HepG2 (cell line): ENCODE data around the gene TXNDC16.

ENCODE experiments used
- AGO2 ChIP-seq: fragments of 200-400 bp; formaldehyde crosslinking; optimal IDR thresholded peaks from 2 replicates; pipeline ENCODE3; 2017; ENCODE audit warnings: mild to moderate bottlenecking, low read depth, low read length, moderate library complexity
- BRCA1 ChIP-seq: sonication (generic); formaldehyde crosslinking; IDR thresholded peaks from 2 replicates; pipeline ENCODE4 v1.4.0; 2020; ENCODE audit warnings: missing genetic modification reagents
- GATAD2A ChIP-seq: IDR thresholded peaks from 2 replicates; pipeline ENCODE4 v1.6.1; 2016
- MYC ChIP-seq: sonication (generic); formaldehyde crosslinking; IDR thresholded peaks from 2 replicates; pipeline ENCODE4 v1.9.0; 2021; ENCODE audit warnings: missing genetic modification reagents, borderline replicate concordance
- NFIC ChIP-seq: IDR thresholded peaks from 2 replicates; pipeline ENCODE4 v1.6.1; 2012; ENCODE audit warnings: mild to moderate bottlenecking, low read length, inconsistent platforms
- SMAD1 ChIP-seq: sonication (generic); formaldehyde crosslinking; IDR thresholded peaks from 2 replicates; pipeline ENCODE4 v1.4.0; 2020; ENCODE audit warnings: missing genetic modification reagents, low read depth, mild to moderate bottlenecking, borderline replicate concordance
- TCF7L2 ChIP-seq: IDR thresholded peaks from 2 replicates; pipeline ENCODE4 v1.6.1; 2011; ENCODE audit warnings: mild to moderate bottlenecking, low read depth, low read length, moderate library complexity
- ZFP36 ChIP-seq: fragments of 150-350 bp; IDR thresholded peaks from 2 replicates; pipeline ENCODE4 v1.6.1; 2018; ENCODE audit warnings: borderline replicate concordance, low read length, low read depth; ENCODE audit not compliant: partially characterized antibody
- ZFP36L1 ChIP-seq: sonication (generic); formaldehyde crosslinking; IDR thresholded peaks from 2 replicates; pipeline ENCODE4 v1.8.0; 2022; ENCODE audit warnings: mild to moderate bottlenecking, missing genetic modification reagents, moderate library complexity
- TF ChIP-seq, protein P1 (sequence below): sonication (generic); formaldehyde crosslinking; IDR thresholded peaks from 2 replicates; pipeline ENCODE4 v1.5.0; 2020; ENCODE audit warnings: mild to moderate bottlenecking, missing genetic modification reagents, moderate library complexity

GRCh38 chr14:52558688-52559087 lies 6.4 kb upstream of the TXNDC16 start:
- no peak for TF ChIP-seq TCF7L2
- no peak for TF ChIP-seq AGO2
- TF ChIP-seq MYC (CRISPR knock-in tag) = no peak
- TF ChIP-seq, protein P1, sequence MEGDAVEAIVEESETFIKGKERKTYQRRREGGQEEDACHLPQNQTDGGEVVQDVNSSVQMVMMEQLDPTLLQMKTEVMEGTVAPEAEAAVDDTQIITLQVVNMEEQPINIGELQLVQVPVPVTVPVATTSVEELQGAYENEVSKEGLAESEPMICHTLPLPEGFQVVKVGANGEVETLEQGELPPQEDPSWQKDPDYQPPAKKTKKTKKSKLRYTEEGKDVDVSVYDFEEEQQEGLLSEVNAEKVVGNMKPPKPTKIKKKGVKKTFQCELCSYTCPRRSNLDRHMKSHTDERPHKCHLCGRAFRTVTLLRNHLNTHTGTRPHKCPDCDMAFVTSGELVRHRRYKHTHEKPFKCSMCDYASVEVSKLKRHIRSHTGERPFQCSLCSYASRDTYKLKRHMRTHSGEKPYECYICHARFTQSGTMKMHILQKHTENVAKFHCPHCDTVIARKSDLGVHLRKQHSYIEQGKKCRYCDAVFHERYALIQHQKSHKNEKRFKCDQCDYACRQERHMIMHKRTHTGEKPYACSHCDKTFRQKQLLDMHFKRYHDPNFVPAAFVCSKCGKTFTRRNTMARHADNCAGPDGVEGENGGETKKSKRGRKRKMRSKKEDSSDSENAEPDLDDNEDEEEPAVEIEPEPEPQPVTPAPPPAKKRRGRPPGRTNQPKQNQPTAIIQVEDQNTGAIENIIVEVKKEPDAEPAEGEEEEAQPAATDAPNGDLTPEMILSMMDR (CRISPR knock-in tag) = no peak
- TF ChIP-seq BRCA1 (CRISPR knock-in tag) = no peak
- TF ChIP-seq ZFP36L1 (CRISPR knock-in tag) = no peak
- TF ChIP-seq SMAD1 (CRISPR knock-in tag) = no peak
- no peak for TF ChIP-seq GATAD2A (CRISPR knock-in tag)
- no peak for TF ChIP-seq ZFP36
- no peak for TF ChIP-seq NFIC
